Liver (tissue), 9 donors: ENCODE results near the gene KCNJ15. TPM values are rescaled to one million over a fixed set of nuclear protein-coding genes. Genes with fewer than 3 reads are reported as not detected.

Experiments used
- DNase-seq: peaks from one replicate; pipeline ENCODE4 v3.0.0-alpha.2; 2017; ENCODE audit warnings: low spot score
- H3K27ac ChIP-seq, 2 donors: one replicate each; pipeline ENCODE4 v1.7.0; 2013; ENCODE audit warnings: inconsistent platforms in 2 of 2, low read length in 2 of 2, control low read depth in 1 of 2, low read depth in 1 of 2, mild to moderate bottlenecking in 1 of 2
- H3K27me3 ChIP-seq, 4 donors: one replicate each; pipeline versions ENCODE4 v1.6.1 to v1.7.0; 2013; ENCODE audit warnings: low read length in 3 of 4, inconsistent platforms in 1 of 4, mild to moderate bottlenecking in 1 of 4, moderate library complexity in 1 of 4; ENCODE audit not compliant: control insufficient read depth in 4 of 4, insufficient read depth in 4 of 4
- H3K36me3 ChIP-seq, 4 donors: one replicate each; pipeline versions ENCODE4 v1.6.1 to v1.7.0; 2013; ENCODE audit warnings: low read length in 3 of 4, mild to moderate bottlenecking in 3 of 4, low read depth in 1 of 4, moderate library complexity in 1 of 4; ENCODE audit not compliant: control insufficient read depth in 4 of 4, insufficient read depth in 3 of 4
- H3K4me1 ChIP-seq, 4 donors: one replicate each; pipeline versions ENCODE4 v1.6.1 to v1.7.0; 2013; ENCODE audit warnings: low read length in 3 of 4, mild to moderate bottlenecking in 3 of 4, moderate library complexity in 1 of 4; ENCODE audit not compliant: control insufficient read depth in 4 of 4, insufficient read depth in 4 of 4
- H3K4me3 ChIP-seq, 3 donors: one replicate each; pipeline versions ENCODE4 v1.6.1 to v1.7.0; 2013; ENCODE audit warnings: low read length in 3 of 3, control low read depth in 1 of 3, low read depth in 1 of 3, mild to moderate bottlenecking in 1 of 3
- H3K9ac ChIP-seq, 2 donors: one replicate each; pipeline ENCODE4 v1.7.0; 2013; ENCODE audit warnings: low read length in 2 of 2, mild to moderate bottlenecking in 2 of 2, moderate library complexity in 2 of 2, control low read depth in 1 of 2, low read depth in 1 of 2
- H3K9me3 ChIP-seq, 4 donors: one replicate each; pipeline versions ENCODE4 v1.6.1 to v1.7.0; 2013; ENCODE audit warnings: low read length in 3 of 4; ENCODE audit not compliant: control insufficient read depth in 4 of 4
- ATF3 ChIP-seq: IDR thresholded peaks from 2 replicates; pipeline ENCODE4 v1.6.1; 2016; ENCODE audit warnings: antibody characterized with exemption
- FOXA1 ChIP-seq: IDR thresholded peaks from 2 replicates; pipeline ENCODE4 v1.6.1; 2016; ENCODE audit warnings: antibody characterized with exemption
- NR2F2 ChIP-seq: IDR thresholded peaks from 2 replicates; pipeline ENCODE4 v1.6.1; 2016; ENCODE audit warnings: antibody characterized with exemption
- RAD21 ChIP-seq, 2 donors: IDR thresholded peaks; 2 replicates each; pipeline ENCODE4 v1.6.1; 2016; ENCODE audit warnings: antibody characterized with exemption in 2 of 2, mild to moderate bottlenecking in 2 of 2
- WGBS: extraction: QIAGEN DNeasy Blood & Tissue Kit; methylation state at CpG from one replicate; pipeline ENCODE4 v1.1.7; 2013; 5-methylcytosine and 5-hydroxymethylcytosine counted together
- polyA plus RNA-seq, 2 donors: library from polyadenylated mRNA; stranded (reverse) in 1 of 2; unstranded in 1 of 2; fragments of 200-250 nt in 1 of 2; fragments of >200 nt in 1 of 2; fragmentation: Nextera tagmentation in 1 of 2; extraction: Ambion mirVana in 1 of 2; gene quantifications; one replicate each; pipeline versions ENCODE4 v1.2.1 to v1.2.3, GENCODE V29; 2013 to 2015
- total RNA-seq, 2 donors: library from RNA; depleted of rRNA; stranded (reverse); fragments of >200 nt; gene quantifications; one replicate each; pipeline ENCODE4 v1.2.3, GENCODE V29; 2014
- TF ChIP-seq, protein P1 (sequence below): IDR thresholded peaks from 2 replicates; pipeline ENCODE4 v1.6.1; 2016; ENCODE audit warnings: antibody characterized with exemption
- TF ChIP-seq, protein P2 (sequence below): fragments of 150-350 bp; IDR thresholded peaks from 2 replicates; pipeline ENCODE4 v1.5.1; 2017; ENCODE audit warnings: improper control_type of control experiment, low read depth, low read length; ENCODE audit not compliant: missing input control
- TF ChIP-seq, protein P3 (sequence below): IDR thresholded peaks from 2 replicates; pipeline ENCODE4 v1.6.1; 2016; ENCODE audit warnings: antibody characterized with exemption
- donor health status: healthy.
- donor health status: healthy.
- donor health status: healthy.
- donor health status: healthy.
- donor health status: healthy.

The KCNJ15 gene
- total and polyA plus RNA-seq, 4 donors: 0.61 to 4.8 (median 2.2) TPM

DNA sequence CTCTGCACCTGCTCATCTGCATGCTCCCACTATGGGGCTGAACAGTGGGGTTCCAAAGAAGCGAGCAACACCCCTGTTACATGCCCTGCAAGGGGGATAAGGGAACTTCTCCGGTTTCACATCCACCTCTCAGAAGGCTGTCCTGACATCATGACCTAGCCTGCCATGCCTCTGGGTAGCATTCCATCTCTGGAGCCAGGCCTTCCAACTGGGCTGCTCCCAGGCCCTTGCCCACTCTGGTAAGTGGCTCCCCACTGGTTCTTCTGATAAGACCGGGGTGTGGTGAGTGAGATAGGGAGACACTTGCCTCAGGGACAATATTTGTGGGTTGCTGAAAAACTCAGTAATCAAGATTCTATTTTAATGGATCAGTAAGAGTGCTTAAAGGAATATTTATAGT is 57.8 kb downstream of the KCNJ15 start:
- H3K9me3 ChIP-seq: no peaks in the 10 kb centered on the region
- no peak overlapping the region for H3K9ac ChIP-seq
- TF ChIP-seq RAD21 (IDR thresholded peaks at IDR 0.05) (no peak), NR2F2 (no peak), FOXA1 (no peak)
- TF ChIP-seq, protein P1, sequence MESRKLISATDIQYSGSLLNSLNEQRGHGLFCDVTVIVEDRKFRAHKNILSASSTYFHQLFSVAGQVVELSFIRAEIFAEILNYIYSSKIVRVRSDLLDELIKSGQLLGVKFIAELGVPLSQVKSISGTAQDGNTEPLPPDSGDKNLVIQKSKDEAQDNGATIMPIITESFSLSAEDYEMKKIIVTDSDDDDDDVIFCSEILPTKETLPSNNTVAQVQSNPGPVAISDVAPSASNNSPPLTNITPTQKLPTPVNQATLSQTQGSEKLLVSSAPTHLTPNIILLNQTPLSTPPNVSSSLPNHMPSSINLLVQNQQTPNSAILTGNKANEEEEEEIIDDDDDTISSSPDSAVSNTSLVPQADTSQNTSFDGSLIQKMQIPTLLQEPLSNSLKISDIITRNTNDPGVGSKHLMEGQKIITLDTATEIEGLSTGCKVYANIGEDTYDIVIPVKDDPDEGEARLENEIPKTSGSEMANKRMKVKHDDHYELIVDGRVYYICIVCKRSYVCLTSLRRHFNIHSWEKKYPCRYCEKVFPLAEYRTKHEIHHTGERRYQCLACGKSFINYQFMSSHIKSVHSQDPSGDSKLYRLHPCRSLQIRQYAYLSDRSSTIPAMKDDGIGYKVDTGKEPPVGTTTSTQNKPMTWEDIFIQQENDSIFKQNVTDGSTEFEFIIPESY: no peak
- TF ChIP-seq, protein P2, sequence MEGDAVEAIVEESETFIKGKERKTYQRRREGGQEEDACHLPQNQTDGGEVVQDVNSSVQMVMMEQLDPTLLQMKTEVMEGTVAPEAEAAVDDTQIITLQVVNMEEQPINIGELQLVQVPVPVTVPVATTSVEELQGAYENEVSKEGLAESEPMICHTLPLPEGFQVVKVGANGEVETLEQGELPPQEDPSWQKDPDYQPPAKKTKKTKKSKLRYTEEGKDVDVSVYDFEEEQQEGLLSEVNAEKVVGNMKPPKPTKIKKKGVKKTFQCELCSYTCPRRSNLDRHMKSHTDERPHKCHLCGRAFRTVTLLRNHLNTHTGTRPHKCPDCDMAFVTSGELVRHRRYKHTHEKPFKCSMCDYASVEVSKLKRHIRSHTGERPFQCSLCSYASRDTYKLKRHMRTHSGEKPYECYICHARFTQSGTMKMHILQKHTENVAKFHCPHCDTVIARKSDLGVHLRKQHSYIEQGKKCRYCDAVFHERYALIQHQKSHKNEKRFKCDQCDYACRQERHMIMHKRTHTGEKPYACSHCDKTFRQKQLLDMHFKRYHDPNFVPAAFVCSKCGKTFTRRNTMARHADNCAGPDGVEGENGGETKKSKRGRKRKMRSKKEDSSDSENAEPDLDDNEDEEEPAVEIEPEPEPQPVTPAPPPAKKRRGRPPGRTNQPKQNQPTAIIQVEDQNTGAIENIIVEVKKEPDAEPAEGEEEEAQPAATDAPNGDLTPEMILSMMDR: no peak
- TF ChIP-seq, protein P3, sequence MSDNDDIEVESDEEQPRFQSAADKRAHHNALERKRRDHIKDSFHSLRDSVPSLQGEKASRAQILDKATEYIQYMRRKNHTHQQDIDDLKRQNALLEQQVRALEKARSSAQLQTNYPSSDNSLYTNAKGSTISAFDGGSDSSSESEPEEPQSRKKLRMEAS: no peak
- no peak overlapping the region for H3K4me3 ChIP-seq
- 90% methylated on average over 3 of the region's 3 CpGs for WGBS
- no peak for DNase-seq
- H3K27me3 ChIP-seq: no peaks in the 10 kb centered on the region
- H3K27ac ChIP-seq: no peak overlapping the region
- peaks cover 9 to 41% (median 31%) of the 10 kb centered on the region in 4 donors for H3K4me1 ChIP-seq
- H3K36me3 ChIP-seq: no peaks in the 10 kb centered on the region

DNA sequence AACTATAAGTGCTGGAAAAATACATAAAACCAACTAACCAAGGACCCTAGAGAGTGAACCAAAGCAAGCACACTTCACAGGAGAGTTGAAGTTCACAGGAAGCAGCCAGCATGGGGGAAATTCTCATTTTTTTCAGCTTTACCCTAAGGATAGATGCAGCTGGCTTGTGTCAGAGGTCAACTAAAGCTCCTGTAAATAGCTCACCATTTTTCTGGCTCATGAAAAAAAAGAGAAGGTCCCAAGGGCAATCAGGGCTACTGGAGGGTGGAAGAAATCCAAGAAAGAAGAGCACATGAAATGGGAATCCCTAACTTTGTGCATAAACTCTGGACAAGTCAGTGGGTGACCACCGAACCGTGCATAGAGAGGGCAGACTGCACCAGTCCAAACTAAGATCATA is 58.3 kb downstream of the KCNJ15 start:
- Histone ChIP-seq H3K9ac (no peak overlapping the region), H3K27me3 (no peaks in the 10 kb centered on the region), H3K9me3 (no peaks in the 10 kb centered on the region), H3K4me1 (peaks cover 9 to 41% (median 31%) of the 10 kb centered on the region in 4 donors), H3K36me3 (no peaks in the 10 kb centered on the region), H3K27ac (no peak overlapping the region), H3K4me3 (no peak overlapping the region)
- TF ChIP-seq ATF3: no peak
- TF ChIP-seq NR2F2: no peak
- TF ChIP-seq, protein P2: no peak
- WGBS: 54% methylated on average over 2 of the region's 2 CpGs
- no peak for DNase-seq

DNA sequence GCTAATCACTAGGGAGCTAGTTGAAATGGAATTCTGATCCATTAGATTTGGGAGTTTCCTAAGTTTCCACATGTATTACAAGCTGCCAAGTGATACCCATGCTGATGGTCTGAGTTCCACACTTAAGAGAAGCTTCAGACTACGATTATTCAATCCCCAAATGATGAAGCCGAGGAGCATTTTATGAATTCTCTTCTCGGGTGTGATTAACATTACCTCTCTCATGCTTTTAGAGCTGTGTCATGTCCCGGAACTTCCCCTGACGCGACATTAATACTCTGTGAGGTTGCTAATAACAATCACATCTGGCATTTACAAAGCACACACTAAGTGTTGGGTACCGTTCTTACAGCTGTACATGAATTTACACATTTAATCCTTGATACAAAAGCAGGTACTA is 63.0 kb downstream of the KCNJ15 start:
- TF ChIP-seq, protein P1: no peak
- H3K27ac ChIP-seq: no peak overlapping the region
- no peak for DNase-seq
- H3K9ac ChIP-seq: no peak overlapping the region
- H3K36me3 ChIP-seq: no peaks in the 10 kb centered on the region
- H3K4me3 ChIP-seq: no peak overlapping the region
- H3K27me3 ChIP-seq: no peaks in the 10 kb centered on the region
- no peaks in the 10 kb centered on the region for H3K9me3 ChIP-seq
- WGBS: 91% methylated on average over 7 of the region's 7 CpGs
- peaks cover 0 to 7% (median 3%) of the 10 kb centered on the region in 4 donors for H3K4me1 ChIP-seq
